Head of caudate nucleus (tissue), 42 donors: Measurements from ENCODE around the gene KTN1.

Experiments used
- DNase-seq, 42 donors: peaks; one replicate each; pipeline versions ENCODE4 v3.0.0 to v3.0.0-alpha.2; 2020 to 2021; ENCODE audit warnings: mixed read lengths in 7 of 42
- intact Hi-C: fragments of 100-400 bp; cut with DNase I; formaldehyde crosslinking; loops from one replicate; pipeline ENCODE4 v1.15.0; 2022

Gene KTN1

GRCh38 chr14:55579724-55580469 lies at the start of gene KTN1:
KTN1 (plus strand) TSS chr14:55580207; CDS start chr14:55612049, 31,842 bp downstream.
- intact Hi-C loops, result no loop called here
- DNase-seq, result peak; percentile 37 to 92 (median 82)

GRCh38 chr14:55530464-55530863 lies 49.5 kb upstream of the KTN1 start:
- DNase-seq, result no peak
- intact Hi-C loops, result no loop called here

- intact Hi-C loops, result no loop called here
- no peak for DNase-seq
Observed at GRCh38 chr14:55532645-55533344, 47.2 kb upstream of the KTN1 start.

GRCh38 chr14:55533960-55534359 lies 46.0 kb upstream of the KTN1 start:
- DNase-seq, result no peak
- intact Hi-C loops, result no loop called here

GRCh38 chr14:55535516-55536203 lies 44.3 kb upstream of the KTN1 start:
- intact Hi-C loops, result no loop called here
- DNase-seq, result no peak

- DNase-seq, result no peak
- intact Hi-C loops, result no loop called here
Observed at GRCh38 chr14:55536204-55536708, 43.8 kb upstream of the KTN1 start.

- intact Hi-C loops, result no loop called here
- DNase-seq, result no peak
Observed at GRCh38 chr14:55537782-55538181, 42.2 kb upstream of the KTN1 start.

GRCh38 chr14:55539975-55540374 lies 40.0 kb upstream of the KTN1 start:
- no peak for DNase-seq
- intact Hi-C loops, result no loop called here

- intact Hi-C loops, result no loop called here
- no peak for DNase-seq
Observed at GRCh38 chr14:55540847-55541773, 38.9 kb upstream of the KTN1 start.

GRCh38 chr14:55545779-55546178 lies 34.2 kb upstream of the KTN1 start:
- DNase-seq, result no peak
- intact Hi-C loops, result no loop called here

GRCh38 chr14:55546212-55546874 lies 33.7 kb upstream of the KTN1 start:
- intact Hi-C loops, result no loop called here
- DNase-seq, result no peak

- DNase-seq, result no peak
- intact Hi-C loops, result no loop called here
Observed at GRCh38 chr14:55547650-55548315, 32.2 kb upstream of the KTN1 start.

GRCh38 chr14:55553791-55554190 lies 26.2 kb upstream of the KTN1 start:
- no peak for DNase-seq
- intact Hi-C loops, result no loop called here

- intact Hi-C loops, result no loop called here
- DNase-seq, result peak in 37 of 42 donors; percentile 6 to 67 (median 31)
Observed at GRCh38 chr14:55556929-55557623, 22.9 kb upstream of the KTN1 start.

- intact Hi-C loops, result no loop called here
- no peak for DNase-seq
Observed at GRCh38 chr14:55562135-55562534, 17.9 kb upstream of the KTN1 start.

GRCh38 chr14:55568618-55569017 lies 11.4 kb upstream of the KTN1 start:
- intact Hi-C loops, result no loop called here

More at GRCh38 chr14:55568618-55569017, 11.4 kb upstream of the KTN1 start:
- DNase-seq, result no peak
